ENCODE results near the gene OGA.

Gene OGA

GRCh38 chr10:101818872-101819633, 809 bp upstream of the OGA start:
- no peaks in the 10 kb centered on the region for H3K9me3 ChIP-seq (ENCODE audit: control insufficient read depth, low read length)
- peak overlapping the region; percentile 90 for H3K4me3 ChIP-seq (ENCODE audit: low read length)
- peaks cover 5% of the 10 kb centered on the region for H3K36me3 ChIP-seq (ENCODE audit: control insufficient read depth, insufficient read depth, low read length, severe bottlenecking)
- H3K9ac ChIP-seq (ENCODE audit: low read length), result peak overlapping the region; percentile 97
- peaks cover 25% of the 10 kb centered on the region for H3K4me1 ChIP-seq (ENCODE audit: control insufficient read depth, insufficient read depth, low read length)
- DNase-seq (ENCODE audit: low read depth), result no peak
- no peaks in the 10 kb centered on the region for H3K27me3 ChIP-seq (replicated peaks; ENCODE audit: control insufficient read depth, insufficient read depth, low read length)

GRCh38 chr10:101817337-101818118, 716 bp downstream of the OGA start:
- Histone ChIP-seq H3K9me3 (ENCODE audit: control insufficient read depth, low read length) (no peaks in the 10 kb centered on the region), H3K27me3 (replicated peaks; ENCODE audit: control insufficient read depth, insufficient read depth, low read length) (no peaks in the 10 kb centered on the region), H3K36me3 (ENCODE audit: control insufficient read depth, insufficient read depth, low read length, severe bottlenecking) (peaks cover 17% of the 10 kb centered on the region), H3K9ac (ENCODE audit: low read length) (peak overlapping the region; percentile 97), H3K4me3 (ENCODE audit: low read length) (peak overlapping the region; percentile 90), H3K4me1 (ENCODE audit: control insufficient read depth, insufficient read depth, low read length) (peaks cover 33% of the 10 kb centered on the region)
- peak; percentile 95 for DNase-seq (ENCODE audit: low read depth)

- Histone ChIP-seq H3K27me3 (replicated peaks; ENCODE audit: control insufficient read depth, insufficient read depth, low read length) (no peaks in the 10 kb centered on the region), H3K4me1 (ENCODE audit: control insufficient read depth, insufficient read depth, low read length) (peaks cover 33% of the 10 kb centered on the region), H3K36me3 (ENCODE audit: control insufficient read depth, insufficient read depth, low read length, severe bottlenecking) (peaks cover 19% of the 10 kb centered on the region), H3K4me3 (ENCODE audit: low read length) (peak overlapping the region; percentile 90), H3K9ac (ENCODE audit: low read length) (peak overlapping the region; percentile 97), H3K9me3 (ENCODE audit: control insufficient read depth, low read length) (no peaks in the 10 kb centered on the region)
- no peak for DNase-seq (ENCODE audit: low read depth)
Measured at GRCh38 chr10:101816913-101817336, 1.3 kb downstream of the OGA start.

GRCh38 chr10:101816376-101816775, 1.9 kb downstream of the OGA start:
- Histone ChIP-seq H3K27me3 (replicated peaks; ENCODE audit: control insufficient read depth, insufficient read depth, low read length) (no peaks in the 10 kb centered on the region), H3K9me3 (ENCODE audit: control insufficient read depth, low read length) (no peaks in the 10 kb centered on the region), H3K36me3 (ENCODE audit: control insufficient read depth, insufficient read depth, low read length, severe bottlenecking) (peaks cover 24% of the 10 kb centered on the region), H3K4me3 (ENCODE audit: low read length) (peak overlapping the region; percentile 90), H3K4me1 (ENCODE audit: control insufficient read depth, insufficient read depth, low read length) (peaks cover 33% of the 10 kb centered on the region), H3K9ac (ENCODE audit: low read length) (peak overlapping the region; percentile 97)
- peak; percentile 53 for DNase-seq (ENCODE audit: low read depth)

GRCh38 chr10:101814466-101815071, 3.7 kb downstream of the OGA start:
- H3K9me3 ChIP-seq (ENCODE audit: control insufficient read depth, low read length), result no peaks in the 10 kb centered on the region

GRCh38 chr10:101812606-101813005, 5.6 kb downstream of the OGA start:
- no peak overlapping the region for H3K4me3 ChIP-seq (ENCODE audit: low read length)
- no peak for DNase-seq (ENCODE audit: low read depth)
- no peaks in the 10 kb centered on the region for H3K27me3 ChIP-seq (replicated peaks; ENCODE audit: control insufficient read depth, insufficient read depth, low read length)
- peaks cover 61% of the 10 kb centered on the region for H3K36me3 ChIP-seq (ENCODE audit: control insufficient read depth, insufficient read depth, low read length, severe bottlenecking)
- H3K9ac ChIP-seq (ENCODE audit: low read length), result no peak overlapping the region
- no peaks in the 10 kb centered on the region for H3K9me3 ChIP-seq (ENCODE audit: control insufficient read depth, low read length)
- peaks cover 24% of the 10 kb centered on the region for H3K4me1 ChIP-seq (ENCODE audit: control insufficient read depth, insufficient read depth, low read length)

More at GRCh38 chr10:101814466-101815071, 3.7 kb downstream of the OGA start:
- Histone ChIP-seq H3K36me3 (ENCODE audit: control insufficient read depth, insufficient read depth, low read length, severe bottlenecking) (peaks cover 42% of the 10 kb centered on the region), H3K27me3 (replicated peaks; ENCODE audit: control insufficient read depth, insufficient read depth, low read length) (no peaks in the 10 kb centered on the region), H3K4me3 (ENCODE audit: low read length) (peak overlapping the region; percentile 90), H3K4me1 (ENCODE audit: control insufficient read depth, insufficient read depth, low read length) (peaks cover 33% of the 10 kb centered on the region), H3K9ac (ENCODE audit: low read length) (no peak overlapping the region)
- DNase-seq (ENCODE audit: low read depth), result peak; percentile 34

- Histone ChIP-seq H3K27me3 (replicated peaks; ENCODE audit: control insufficient read depth, insufficient read depth, low read length) (no peaks in the 10 kb centered on the region), H3K36me3 (ENCODE audit: control insufficient read depth, insufficient read depth, low read length, severe bottlenecking) (peaks cover 98% of the 10 kb centered on the region)
- DNase-seq (ENCODE audit: low read depth), result no peak
Measured at GRCh38 chr10:101807158-101807557, 11.1 kb downstream of the OGA start.

GRCh38 chr10:101803511-101803910, 14.7 kb downstream of the OGA start:
- Histone ChIP-seq H3K36me3 (ENCODE audit: control insufficient read depth, insufficient read depth, low read length, severe bottlenecking) (peaks cover 98% of the 10 kb centered on the region), H3K4me1 (ENCODE audit: control insufficient read depth, insufficient read depth, low read length) (peaks cover 4% of the 10 kb centered on the region), H3K9ac (ENCODE audit: low read length) (no peak overlapping the region), H3K4me3 (ENCODE audit: low read length) (no peak overlapping the region), H3K27me3 (replicated peaks; ENCODE audit: control insufficient read depth, insufficient read depth, low read length) (no peaks in the 10 kb centered on the region), H3K9me3 (ENCODE audit: control insufficient read depth, low read length) (no peaks in the 10 kb centered on the region)
- DNase-seq (ENCODE audit: low read depth), result no peak

More at GRCh38 chr10:101807158-101807557, 11.1 kb downstream of the OGA start:
- Histone ChIP-seq H3K4me1 (ENCODE audit: control insufficient read depth, insufficient read depth, low read length) (peaks cover 4% of the 10 kb centered on the region), H3K9ac (ENCODE audit: low read length) (no peak overlapping the region), H3K9me3 (ENCODE audit: control insufficient read depth, low read length) (no peaks in the 10 kb centered on the region), H3K4me3 (ENCODE audit: low read length) (no peak overlapping the region)

- peaks cover 5% of the 10 kb centered on the region for H3K4me1 ChIP-seq (ENCODE audit: control insufficient read depth, insufficient read depth, low read length)
- H3K4me3 ChIP-seq (ENCODE audit: low read length), result no peak overlapping the region
- peaks cover 99% of the 10 kb centered on the region for H3K36me3 ChIP-seq (ENCODE audit: control insufficient read depth, insufficient read depth, low read length, severe bottlenecking)
- no peaks in the 10 kb centered on the region for H3K27me3 ChIP-seq (replicated peaks; ENCODE audit: control insufficient read depth, insufficient read depth, low read length)
- H3K9me3 ChIP-seq (ENCODE audit: control insufficient read depth, low read length), result no peaks in the 10 kb centered on the region
- no peak for DNase-seq (ENCODE audit: low read depth)
- no peak overlapping the region for H3K9ac ChIP-seq (ENCODE audit: low read length)
Measured at GRCh38 chr10:101797403-101798059, 20.7 kb downstream of the OGA start.

GRCh38 chr10:101793526-101793925, 24.7 kb downstream of the OGA start:
- Histone ChIP-seq H3K27me3 (replicated peaks; ENCODE audit: control insufficient read depth, insufficient read depth, low read length) (no peaks in the 10 kb centered on the region), H3K9me3 (ENCODE audit: control insufficient read depth, low read length) (no peaks in the 10 kb centered on the region), H3K4me3 (ENCODE audit: low read length) (no peak overlapping the region), H3K36me3 (ENCODE audit: control insufficient read depth, insufficient read depth, low read length, severe bottlenecking) (peaks cover 96% of the 10 kb centered on the region), H3K4me1 (ENCODE audit: control insufficient read depth, insufficient read depth, low read length) (peaks cover 5% of the 10 kb centered on the region), H3K9ac (ENCODE audit: low read length) (no peak overlapping the region)
- DNase-seq (ENCODE audit: low read depth), result no peak

- Histone ChIP-seq H3K36me3 (ENCODE audit: control insufficient read depth, insufficient read depth, low read length, severe bottlenecking) (peaks cover 93% of the 10 kb centered on the region), H3K27me3 (replicated peaks; ENCODE audit: control insufficient read depth, insufficient read depth, low read length) (no peaks in the 10 kb centered on the region)
- no peak for DNase-seq (ENCODE audit: low read depth)
Measured at GRCh38 chr10:101789686-101790085, 28.6 kb downstream of the OGA start.

More at GRCh38 chr10:101789686-101790085, 28.6 kb downstream of the OGA start:
- no peak overlapping the region for H3K9ac ChIP-seq (ENCODE audit: low read length)
- H3K4me3 ChIP-seq (ENCODE audit: low read length), result no peak overlapping the region
- peaks cover 3% of the 10 kb centered on the region for H3K4me1 ChIP-seq (ENCODE audit: control insufficient read depth, insufficient read depth, low read length)
- H3K9me3 ChIP-seq (ENCODE audit: control insufficient read depth, low read length), result no peaks in the 10 kb centered on the region

Data from adipocyte (in vitro differentiated cells).